K562 (cell line): ENCODE data around the gene ENO2. TPM values are rescaled to one million over a fixed set of nuclear protein-coding genes. Genes with fewer than 3 reads are reported as not detected.

ENCODE experiments used
- BCOR ChIP-seq: fragments of 450-650 bp; IDR thresholded peaks from 2 replicates; pipeline ENCODE4 v1.6.1; 2016
- ESRRB ChIP-seq: fragments of 250-450 bp; sonication (Bioruptor Pico); IDR thresholded peaks from 2 replicates; pipeline ENCODE4 v1.5.0; 2020; ENCODE audit warnings: mild to moderate bottlenecking, moderate library complexity, borderline replicate concordance
- FOXA3 ChIP-seq, 2 experiments: fragments of 450-650 bp in 1 of 2; sonication (generic) in 1 of 2; formaldehyde crosslinking; IDR thresholded peaks in 1 of 2; conservative IDR thresholded peaks in 1 of 2; 2 replicates each; pipeline versions ENCODE4 v1.4.0 to v1.8.0; 2020 to 2022; ENCODE audit warnings: mild to moderate bottlenecking in 2 of 2, missing genetic modification reagents in 1 of 2
- FOXJ2 ChIP-seq: fragments of 200-800 bp; sonication (Bioruptor generic); IDR thresholded peaks from 2 replicates; pipeline ENCODE4 v1.6.1; 2016; ENCODE audit warnings: missing genetic modification characterization, missing compliant biosample characterization
- GTF2A2 ChIP-seq: IDR thresholded peaks from 2 replicates; pipeline ENCODE4 v1.6.1; 2016; ENCODE audit warnings: mild to moderate bottlenecking, missing genetic modification characterization, missing compliant biosample characterization
- ILK ChIP-seq: fragments of 450-650 bp; IDR thresholded peaks from 2 replicates; pipeline ENCODE4 v1.6.1; 2016; ENCODE audit warnings: missing genetic modification characterization, low read depth, mild to moderate bottlenecking, missing compliant biosample characterization, moderate library complexity, borderline replicate concordance
- MEF2D ChIP-seq: conservative IDR thresholded peaks from 2 replicates; pipeline ENCODE4 v1.6.1; 2016; ENCODE audit warnings: low read depth, missing genetic modification characterization, missing compliant biosample characterization
- NR2C2 ChIP-seq, 2 experiments: fragments of 200-800 bp in 1 of 2; sonication (Bioruptor generic) in 1 of 2; sonication (generic) in 1 of 2; formaldehyde crosslinking in 1 of 2; IDR thresholded peaks; 2 replicates each; pipeline versions ENCODE4 v1.6.1 to v1.8.0; 2016 to 2022; ENCODE audit warnings: mild to moderate bottlenecking in 1 of 2, missing compliant biosample characterization in 1 of 2, missing genetic modification characterization in 1 of 2, missing genetic modification reagents in 1 of 2
- PHF8 ChIP-seq: fragments of 200-600 bp; sonication (generic); IDR thresholded peaks from 2 replicates; pipeline ENCODE4 v1.6.1; 2012; ENCODE audit warnings: mixed run types, mild to moderate bottlenecking, inconsistent platforms, low read length, moderate library complexity, borderline replicate concordance
- POLR2AphosphoS2 ChIP-seq: IDR thresholded peaks from 2 replicates; pipeline ENCODE4 v1.6.1; 2012; ENCODE audit warnings: low read length, improper control_type of control experiment
- RB1 ChIP-seq: fragments of 450-650 bp; IDR thresholded peaks from 2 replicates; pipeline ENCODE4 v1.6.1; 2017; ENCODE audit warnings: low read depth, mild to moderate bottlenecking
- SP1 ChIP-seq: sonication (generic); formaldehyde crosslinking; IDR thresholded peaks from 2 replicates; pipeline ENCODE4 v1.8.1; 2022; ENCODE audit warnings: mild to moderate bottlenecking, missing genetic modification reagents
- SP2 ChIP-seq: IDR thresholded peaks from 2 replicates; pipeline ENCODE4 v1.6.1; 2011; ENCODE audit warnings: mild to moderate bottlenecking, low read depth, low read length, moderate library complexity; ENCODE audit not compliant: poor library complexity, severe bottlenecking; ENCODE audit errors: extremely low read depth
- STAT5B ChIP-seq: fragments of 250-450 bp; sonication (Bioruptor Pico); IDR thresholded peaks from 2 replicates; pipeline ENCODE4 v1.8.0; 2021; ENCODE audit warnings: mild to moderate bottlenecking, inconsistent platforms
- TAF15 ChIP-seq: fragments of 200-400 bp; formaldehyde crosslinking; IDR thresholded peaks from 2 replicates; pipeline ENCODE4 v1.6.1; 2017; ENCODE audit warnings: mild to moderate bottlenecking, low read depth, low read length, moderate library complexity
- ZBTB1 ChIP-seq: sonication (generic); formaldehyde crosslinking; IDR thresholded peaks from 2 replicates; pipeline ENCODE4 v1.8.1; 2023; ENCODE audit warnings: missing genetic modification reagents, low read depth, mild to moderate bottlenecking, borderline replicate concordance
- ZKSCAN1 ChIP-seq: fragments of 150-350 bp; IDR thresholded peaks from 2 replicates; pipeline ENCODE4 v1.6.1; 2016; ENCODE audit warnings: low read depth, low read length
- ZNF121 ChIP-seq: sonication (generic); formaldehyde crosslinking; conservative IDR thresholded peaks from 2 replicates; pipeline ENCODE4 v1.8.0; 2022; ENCODE audit warnings: missing genetic modification reagents
- ZNF75A ChIP-seq: fragments of 450-650 bp; formaldehyde crosslinking; IDR thresholded peaks from 2 replicates; pipeline ENCODE4 v1.4.0; 2020; ENCODE audit warnings: mild to moderate bottlenecking
- polyA plus RNA-seq, 8 experiments: library from polyadenylated mRNA; depleted of rRNA in 4 of 8; stranded (reverse) in 5 of 8; unstranded in 3 of 8; fragments of >200 nt; fragmentation: Nextera tagmentation in 2 of 8; fragmentation: Illumina TruSeq in 1 of 8; extraction: Ambion mirVana in 2 of 8; extraction: Trizol in 1 of 8; gene quantifications; 2 replicates each; pipeline versions ENCODE4 v1.2.1 to v1.2.3, GENCODE V29; 2011 to 2014; ENCODE audit warnings: inconsistent platforms in 1 of 8, missing spikeins in 1 of 8
- total RNA-seq, 7 experiments: library from RNA; depleted of rRNA in 6 of 7; stranded (reverse); fragments of >200 nt in 6 of 7; fragmentation: Illumina TruSeq in 2 of 7; extraction: Trizol in 2 of 7; gene quantifications; 2 replicates each; pipeline versions ENCODE4 v1.2.1 to v1.2.3, GENCODE V29; 2011 to 2021; ENCODE audit warnings: low replicate concordance in 1 of 7
- TF ChIP-seq, protein P1 (sequence below): fragments of 250-450 bp; sonication (Bioruptor Pico); IDR thresholded peaks from 2 replicates; pipeline ENCODE4 v1.8.0; 2022; ENCODE audit warnings: moderate library complexity, mild to moderate bottlenecking, inconsistent platforms
- TF ChIP-seq, protein P2 (sequence below): fragments of 450-650 bp; IDR thresholded peaks from 2 replicates; pipeline ENCODE4 v1.6.1; 2016; ENCODE audit warnings: borderline replicate concordance
- TF ChIP-seq, protein P3 (sequence below): fragments of 250-450 bp; sonication (Bioruptor Pico); IDR thresholded peaks from 2 replicates; pipeline ENCODE4 v1.8.0; 2021; ENCODE audit warnings: moderate library complexity, mild to moderate bottlenecking, inconsistent platforms
- TF ChIP-seq, protein P4 (sequence below): fragments of 250-450 bp; sonication (Bioruptor Pico); IDR thresholded peaks from 2 replicates; pipeline ENCODE4 v1.4.0; 2020

ENO2 gene
- total and polyA plus RNA-seq, 9 of the 15 experiments (the other 6 are each of a cell fraction or from before 2014, with no cell fraction given), result 10.9 to 43.3 (median 21.0) TPM

DNA sequence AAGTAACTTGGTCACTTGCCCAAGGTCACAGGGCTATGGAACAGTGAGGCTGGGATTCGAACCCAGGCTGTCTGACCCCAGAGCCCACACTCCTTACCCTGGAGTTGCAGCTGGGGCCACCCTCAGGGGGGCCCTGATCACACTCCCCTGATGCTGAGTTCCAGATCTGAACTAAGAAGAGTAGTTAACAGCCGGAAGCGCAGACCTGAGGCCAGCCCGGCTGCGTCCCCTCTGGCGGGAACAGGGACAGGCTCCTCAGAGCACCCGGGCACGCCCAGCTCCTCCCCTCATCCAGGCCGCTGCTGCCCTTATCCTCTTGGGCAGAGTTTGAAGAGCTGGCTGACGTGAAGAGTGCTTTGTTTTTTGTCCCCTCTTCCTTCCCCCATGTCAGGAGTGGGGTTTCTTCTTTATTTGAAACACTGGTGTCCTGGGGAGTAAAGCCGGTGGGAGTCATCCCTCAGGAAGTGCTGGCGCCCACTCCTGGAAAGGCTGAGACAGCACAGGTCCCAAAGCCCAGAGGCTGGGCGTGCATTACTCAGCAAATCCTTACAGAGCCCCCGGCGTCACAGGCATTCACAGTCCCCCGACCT, 47.4 kb downstream of the ENO2 start (continued):
- TF ChIP-seq POLR2AphosphoS2 (no peak), ILK (tag) (no peak), RB1 (peak; percentile 40; the same call in 1 of the 2 replicates), FOXA3 (CRISPR knock-in tag; conservative IDR thresholded peaks at IDR 0.05 in 1 of 2, IDR thresholded peaks at IDR 0.05 in 1 of 2) (no peak; a peak in 1 of 4 replicates), STAT5B (no peak), ZNF75A (CRISPR knock-in tag) (no peak), SP1 (CRISPR knock-in tag) (peak; percentile 41; the same call in 1 of the 2 replicates), NR2C2 (CRISPR knock-in tag; IDR thresholded peaks at IDR 0.05) (no peak), NR2C2 (tag; IDR thresholded peaks at IDR 0.05) (peak; percentile 56; the same call in 1 of the 2 replicates), PHF8 (peak; percentile 51; the same call in 1 of the 2 replicates), ZNF121 (CRISPR knock-in tag) (no peak), TAF15 (no peak), BCOR (no peak), MEF2D (tag) (no peak), FOXJ2 (tag) (no peak), GTF2A2 (no peak), ESRRB (CRISPR knock-in tag) (no peak), SP2 (no peak), ZBTB1 (CRISPR knock-in tag) (no peak), ZKSCAN1 (no peak)
- TF ChIP-seq, protein P1, sequence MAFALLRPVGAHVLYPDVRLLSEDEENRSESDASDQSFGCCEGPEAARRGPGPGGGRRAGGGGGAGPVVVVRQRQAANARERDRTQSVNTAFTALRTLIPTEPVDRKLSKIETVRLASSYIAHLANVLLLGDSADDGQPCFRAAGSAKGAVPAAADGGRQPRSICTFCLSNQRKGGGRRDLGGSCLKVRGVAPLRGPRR (CRISPR knock-in tag), result no peak
- TF ChIP-seq, protein P2, sequence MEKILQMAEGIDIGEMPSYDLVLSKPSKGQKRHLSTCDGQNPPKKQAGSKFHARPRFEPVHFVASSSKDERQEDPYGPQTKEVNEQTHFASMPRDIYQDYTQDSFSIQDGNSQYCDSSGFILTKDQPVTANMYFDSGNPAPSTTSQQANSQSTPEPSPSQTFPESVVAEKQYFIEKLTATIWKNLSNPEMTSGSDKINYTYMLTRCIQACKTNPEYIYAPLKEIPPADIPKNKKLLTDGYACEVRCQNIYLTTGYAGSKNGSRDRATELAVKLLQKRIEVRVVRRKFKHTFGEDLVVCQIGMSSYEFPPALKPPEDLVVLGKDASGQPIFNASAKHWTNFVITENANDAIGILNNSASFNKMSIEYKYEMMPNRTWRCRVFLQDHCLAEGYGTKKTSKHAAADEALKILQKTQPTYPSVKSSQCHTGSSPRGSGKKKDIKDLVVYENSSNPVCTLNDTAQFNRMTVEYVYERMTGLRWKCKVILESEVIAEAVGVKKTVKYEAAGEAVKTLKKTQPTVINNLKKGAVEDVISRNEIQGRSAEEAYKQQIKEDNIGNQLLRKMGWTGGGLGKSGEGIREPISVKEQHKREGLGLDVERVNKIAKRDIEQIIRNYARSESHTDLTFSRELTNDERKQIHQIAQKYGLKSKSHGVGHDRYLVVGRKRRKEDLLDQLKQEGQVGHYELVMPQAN, result 0 out of 2 replicates have a peak, but pooled peaks have one; percentile 22
- TF ChIP-seq, protein P3, sequence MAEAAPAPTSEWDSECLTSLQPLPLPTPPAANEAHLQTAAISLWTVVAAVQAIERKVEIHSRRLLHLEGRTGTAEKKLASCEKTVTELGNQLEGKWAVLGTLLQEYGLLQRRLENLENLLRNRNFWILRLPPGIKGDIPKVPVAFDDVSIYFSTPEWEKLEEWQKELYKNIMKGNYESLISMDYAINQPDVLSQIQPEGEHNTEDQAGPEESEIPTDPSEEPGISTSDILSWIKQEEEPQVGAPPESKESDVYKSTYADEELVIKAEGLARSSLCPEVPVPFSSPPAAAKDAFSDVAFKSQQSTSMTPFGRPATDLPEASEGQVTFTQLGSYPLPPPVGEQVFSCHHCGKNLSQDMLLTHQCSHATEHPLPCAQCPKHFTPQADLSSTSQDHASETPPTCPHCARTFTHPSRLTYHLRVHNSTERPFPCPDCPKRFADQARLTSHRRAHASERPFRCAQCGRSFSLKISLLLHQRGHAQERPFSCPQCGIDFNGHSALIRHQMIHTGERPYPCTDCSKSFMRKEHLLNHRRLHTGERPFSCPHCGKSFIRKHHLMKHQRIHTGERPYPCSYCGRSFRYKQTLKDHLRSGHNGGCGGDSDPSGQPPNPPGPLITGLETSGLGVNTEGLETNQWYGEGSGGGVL (CRISPR knock-in tag), result no peak
- TF ChIP-seq, protein P4, sequence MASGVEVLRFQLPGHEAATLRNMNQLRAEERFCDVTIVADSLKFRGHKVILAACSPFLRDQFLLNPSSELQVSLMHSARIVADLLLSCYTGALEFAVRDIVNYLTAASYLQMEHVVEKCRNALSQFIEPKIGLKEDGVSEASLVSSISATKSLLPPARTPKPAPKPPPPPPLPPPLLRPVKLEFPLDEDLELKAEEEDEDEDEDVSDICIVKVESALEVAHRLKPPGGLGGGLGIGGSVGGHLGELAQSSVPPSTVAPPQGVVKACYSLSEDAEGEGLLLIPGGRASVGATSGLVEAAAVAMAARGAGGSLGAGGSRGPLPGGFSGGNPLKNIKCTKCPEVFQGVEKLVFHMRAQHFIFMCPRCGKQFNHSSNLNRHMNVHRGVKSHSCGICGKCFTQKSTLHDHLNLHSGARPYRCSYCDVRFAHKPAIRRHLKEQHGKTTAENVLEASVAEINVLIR, result no peak
